ENCODE results near the gene PLXNB3.
"Not testable (repeated sequence)": the region's sequence is repeated elsewhere in the genome, so short reads cannot be mapped to it uniquely, and the experiment has no call there.

Gene PLXNB3

GRCh38 chrX:153733651-153734240 lies 30.3 kb upstream of the PLXNB3 start:
- DNase-seq: no peak

DNA sequence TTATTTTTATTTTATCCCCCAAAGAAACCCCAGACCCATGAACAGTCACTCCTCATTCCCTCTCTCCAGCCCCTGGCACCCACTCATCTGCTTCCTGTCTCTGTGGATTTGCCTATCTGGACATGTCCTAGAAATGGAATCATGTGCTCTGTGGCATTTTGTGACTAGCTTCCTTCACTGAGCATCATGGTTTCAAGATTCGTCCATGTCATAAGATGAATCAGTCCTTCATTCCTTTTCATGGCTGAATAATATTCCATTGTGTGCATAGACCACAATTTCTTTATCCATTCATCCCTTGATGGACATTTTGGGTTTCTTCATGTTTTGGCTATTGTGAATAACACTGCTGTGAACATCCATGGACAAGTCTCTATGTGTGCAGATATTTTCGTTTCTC lies 29.2 kb upstream of the PLXNB3 start:
- no peak for DNase-seq

- DNase-seq: no peak
These were observed 28.8 kb upstream of the PLXNB3 start for GRCh38 chrX:153735274-153735673.

DNA sequence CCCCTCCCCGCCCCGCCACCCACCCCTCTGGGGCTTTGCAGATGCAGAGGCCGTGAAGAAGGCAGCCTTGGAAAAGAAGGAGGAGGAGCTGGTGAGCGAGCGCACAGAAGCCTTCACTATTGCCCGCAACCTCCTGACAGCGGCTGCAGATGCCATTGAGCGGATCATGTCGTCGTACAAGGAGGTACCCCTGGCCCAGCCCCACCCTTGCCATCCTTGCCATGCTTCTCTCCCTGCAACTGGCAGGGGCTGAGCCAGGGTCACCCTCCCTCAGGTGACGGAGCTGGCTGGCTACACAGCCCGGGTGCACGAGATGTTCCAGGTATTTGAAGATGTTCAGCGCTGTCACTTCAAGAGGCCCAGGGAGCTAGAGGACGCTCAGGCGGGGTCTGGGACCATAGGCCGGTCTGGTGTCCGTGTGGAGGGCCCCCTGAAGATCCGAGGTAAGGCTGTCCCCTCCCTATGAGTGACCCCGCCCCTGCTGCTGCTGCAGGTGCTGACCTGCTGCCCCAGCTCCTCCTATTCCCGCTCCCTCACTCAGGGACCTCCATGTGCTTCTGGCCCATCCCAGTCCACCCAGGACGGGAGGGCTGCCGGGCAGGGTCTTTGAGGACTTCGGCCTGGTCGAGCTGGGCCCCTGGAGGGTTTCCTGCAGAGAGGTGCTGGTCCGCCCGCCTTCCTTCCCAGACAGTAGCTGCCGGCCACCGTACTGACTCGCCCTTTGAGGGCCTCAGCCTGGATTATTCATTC lies 27.8 kb upstream of the PLXNB3 start:
- DNase-seq: no peak

DNA sequence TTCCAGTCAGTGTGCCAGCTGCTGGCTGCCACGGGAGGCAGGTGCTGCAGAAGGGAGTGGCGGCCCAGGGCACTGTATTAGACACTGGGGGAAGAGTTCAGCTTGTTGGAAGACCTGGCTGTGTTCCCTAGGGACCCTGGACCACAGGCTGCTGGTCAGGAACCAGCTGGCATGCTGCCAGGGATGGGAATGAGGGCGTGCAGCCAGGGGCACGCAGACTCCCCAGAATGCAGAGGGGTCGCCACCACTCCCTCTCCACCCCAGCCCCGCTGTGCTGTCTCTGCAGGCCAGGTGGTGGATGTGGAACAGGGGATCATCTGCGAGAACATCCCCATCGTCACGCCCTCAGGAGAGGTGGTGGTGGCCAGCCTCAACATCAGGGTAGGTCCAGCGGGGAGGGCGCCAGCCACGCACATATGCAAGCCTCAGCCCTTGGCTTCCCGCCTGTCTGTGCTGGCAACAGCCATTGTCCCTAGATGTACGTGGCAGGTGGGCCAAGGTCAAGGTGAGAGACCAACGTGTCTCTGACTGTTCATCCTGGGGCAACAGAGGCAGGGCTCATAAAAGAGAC lies 27.1 kb upstream of the PLXNB3 start:
- no peak for DNase-seq

GRCh38 chrX:153738056-153738605 lies 25.9 kb upstream of the PLXNB3 start:
- no peak for DNase-seq

DNA sequence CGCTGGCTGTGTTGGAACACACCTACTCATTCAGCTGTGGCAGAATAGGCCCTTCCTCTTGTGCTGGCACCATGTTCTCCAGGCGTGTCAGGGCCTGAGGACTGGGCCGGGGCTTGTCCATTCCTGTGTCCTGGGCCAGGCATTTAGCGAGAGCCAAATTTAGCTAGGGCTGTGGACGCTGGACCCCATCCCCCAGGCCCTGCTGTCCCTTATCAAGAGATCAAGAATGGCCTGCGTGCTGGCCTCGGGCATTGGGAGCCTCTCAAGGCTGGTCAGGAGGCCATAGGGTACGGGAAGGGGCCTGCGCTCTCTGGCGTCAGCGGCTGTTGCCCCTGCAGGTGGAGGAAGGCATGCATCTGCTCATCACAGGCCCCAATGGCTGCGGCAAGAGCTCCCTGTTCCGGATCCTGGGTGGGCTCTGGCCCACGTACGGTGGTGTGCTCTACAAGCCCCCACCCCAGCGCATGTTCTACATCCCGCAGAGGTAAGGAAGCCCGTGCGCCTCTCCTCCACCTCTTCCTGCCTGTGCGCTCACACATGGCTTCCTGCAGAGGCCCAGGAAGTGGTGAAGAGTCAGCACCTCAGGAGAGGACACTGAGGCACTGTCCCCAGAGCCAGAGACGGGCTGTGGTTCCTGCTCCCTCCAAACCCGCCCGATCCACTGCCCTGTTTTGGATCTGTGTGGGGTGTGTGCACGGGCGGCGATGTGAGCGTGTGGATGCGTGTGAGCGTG lies 24.1 kb upstream of the PLXNB3 start:
- DNase-seq: no peak

- no peak for DNase-seq
These were observed 23.3 kb upstream of the PLXNB3 start for GRCh38 chrX:153740631-153741222.

DNA sequence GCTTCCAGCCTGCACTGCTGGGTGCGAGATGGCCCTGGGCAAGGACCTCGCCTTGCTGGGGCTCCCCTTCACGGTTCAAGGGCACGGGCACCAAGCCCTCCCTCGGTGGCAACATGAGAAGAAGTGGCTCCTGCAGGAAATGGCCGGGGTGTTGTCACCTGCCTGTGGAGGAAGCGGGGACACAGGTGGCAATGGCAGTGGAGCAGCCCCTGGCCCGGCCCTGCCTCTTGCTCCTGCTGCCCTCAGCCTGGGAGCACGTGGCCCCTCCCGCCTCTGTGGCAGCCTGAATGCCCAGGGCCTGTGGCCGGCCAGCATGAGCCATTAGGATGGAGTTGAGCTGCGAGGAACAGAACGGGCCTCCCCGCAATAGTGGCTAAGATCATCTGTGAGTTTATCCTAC lies 22.6 kb upstream of the PLXNB3 start:
- DNase-seq: no peak

DNA sequence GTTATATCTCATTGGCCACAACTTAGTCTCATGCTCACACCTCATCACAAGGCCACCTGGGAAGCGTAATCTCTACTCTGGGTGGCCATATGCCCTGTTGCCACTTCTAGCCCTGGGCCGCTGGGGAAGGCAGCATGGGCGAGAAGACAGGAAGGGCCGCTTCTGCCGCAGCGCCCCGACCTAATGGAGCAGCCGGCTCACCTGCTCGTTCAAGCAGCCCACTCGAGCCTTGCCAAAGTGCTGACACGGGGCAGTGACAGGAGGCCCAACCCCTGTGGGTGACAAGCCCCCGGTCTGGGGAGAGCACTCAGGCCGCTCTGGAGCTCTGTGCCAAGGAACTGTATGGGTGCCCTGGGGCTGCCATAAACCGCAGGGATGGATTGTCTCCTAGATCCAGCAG lies 21.9 kb upstream of the PLXNB3 start:
- not testable (repeated sequence) for DNase-seq

- not testable (repeated sequence) for DNase-seq
These were observed 21.1 kb upstream of the PLXNB3 start for GRCh38 chrX:153742796-153743467.

DNA sequence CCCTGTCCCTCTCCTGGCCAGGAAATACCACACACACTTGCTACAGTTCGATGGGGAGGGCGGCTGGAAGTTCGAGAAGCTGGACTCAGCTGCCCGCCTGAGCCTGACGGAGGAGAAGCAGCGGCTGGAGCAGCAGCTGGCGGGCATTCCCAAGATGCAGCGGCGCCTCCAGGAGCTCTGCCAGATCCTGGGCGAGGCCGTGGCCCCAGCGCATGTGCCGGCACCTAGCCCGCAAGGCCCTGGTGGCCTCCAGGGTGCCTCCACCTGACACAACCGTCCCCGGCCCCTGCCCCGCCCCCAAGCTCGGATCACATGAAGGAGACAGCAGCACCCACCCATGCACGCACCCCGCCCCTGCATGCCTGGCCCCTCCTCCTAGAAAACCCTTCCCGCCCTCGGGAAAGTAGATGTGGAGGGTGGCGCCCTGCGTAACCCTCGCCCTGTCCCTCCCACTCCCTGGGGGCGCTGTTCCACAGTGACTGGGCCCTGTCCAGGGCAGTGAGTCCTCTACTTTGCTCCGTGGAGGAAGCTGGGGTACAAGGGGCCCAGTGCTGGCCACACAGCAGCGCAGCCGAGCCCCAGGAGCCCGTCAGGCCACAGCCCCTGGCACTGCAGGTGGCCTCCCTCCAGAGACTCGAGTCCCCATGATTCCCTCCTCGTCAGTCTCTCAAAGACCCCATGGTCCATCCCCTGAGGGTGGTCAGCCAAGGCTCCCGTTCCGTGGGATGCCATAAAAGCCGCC lies 20.4 kb upstream of the PLXNB3 start:
- not testable (repeated sequence) for DNase-seq

GRCh38 chrX:153744210-153745066 lies 19.6 kb upstream of the PLXNB3 start:
- DNase-seq: no peak

DNA sequence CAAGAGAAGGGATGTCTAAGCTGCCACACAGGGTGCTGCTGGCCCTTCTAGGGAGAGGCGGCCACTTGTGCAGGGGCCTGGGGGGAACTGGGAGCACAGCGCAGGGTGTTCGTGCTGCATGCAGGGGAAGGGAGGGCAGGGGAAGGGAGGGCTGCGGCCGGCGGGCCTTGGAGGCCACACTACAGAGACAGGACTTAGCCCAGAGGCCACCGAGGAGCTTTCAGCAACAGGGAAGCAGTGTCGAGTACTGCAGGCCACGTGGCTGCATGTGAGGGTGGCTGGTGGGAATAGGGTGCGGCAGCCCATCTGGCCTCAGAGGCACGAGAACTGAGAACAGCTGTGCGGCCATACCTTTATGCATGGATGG lies 19.0 kb upstream of the PLXNB3 start:
- DNase-seq: not testable (repeated sequence)

DNA sequence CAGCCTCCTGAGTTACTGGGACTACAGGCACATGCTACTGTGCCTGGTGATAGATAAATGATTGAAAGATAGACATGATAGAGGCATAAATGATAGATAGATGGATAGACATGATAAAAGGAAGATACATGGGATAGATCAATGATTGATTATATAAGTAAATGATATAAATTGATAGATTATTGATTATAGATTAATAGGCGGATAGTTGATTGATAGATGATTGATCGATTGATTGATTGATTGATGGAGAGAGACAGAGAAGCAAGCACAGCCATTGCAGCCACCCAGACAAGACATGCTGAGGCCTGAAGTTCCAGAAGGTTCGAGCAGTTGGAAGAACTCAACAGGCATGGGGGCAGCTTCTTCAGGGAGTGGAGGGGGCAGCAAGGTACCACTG lies 17.7 kb upstream of the PLXNB3 start:
- DNase-seq: no peak

GRCh38 chrX:153746991-153747390 lies 17.1 kb upstream of the PLXNB3 start:
- not testable (repeated sequence) for DNase-seq

- DNase-seq: not testable (repeated sequence)
These were observed 15.0 kb upstream of the PLXNB3 start for GRCh38 chrX:153749017-153749416.

DNA sequence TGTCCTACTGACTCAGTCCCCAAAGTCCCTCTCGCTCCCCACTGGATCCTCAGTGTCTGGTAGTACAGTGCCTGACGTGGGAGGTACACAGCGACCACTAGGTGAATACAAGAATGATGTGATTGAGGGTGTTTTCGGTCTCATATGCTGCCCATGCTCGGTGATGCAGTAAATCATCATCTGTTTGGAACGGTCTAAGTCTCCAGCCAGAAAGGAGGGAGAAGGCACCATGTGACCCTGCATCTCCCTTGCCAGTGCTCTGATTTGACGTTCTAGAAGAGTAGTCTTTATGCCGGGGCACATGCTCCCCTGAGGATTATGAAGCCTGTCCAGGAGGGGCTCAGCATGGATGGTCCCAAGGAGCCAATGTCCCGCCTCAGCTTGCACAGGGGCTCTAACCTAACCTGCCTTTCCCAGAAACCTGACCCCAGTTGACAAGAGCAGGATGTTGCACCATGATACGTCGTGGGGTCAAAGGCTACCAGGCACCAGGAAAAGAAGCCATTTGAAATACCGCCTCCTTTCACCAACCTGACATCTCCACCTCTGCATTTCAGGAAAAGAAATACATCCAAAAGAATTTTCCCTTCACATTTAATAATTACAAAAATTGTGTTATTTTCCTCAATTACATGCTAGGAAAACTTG lies 13.8 kb upstream of the PLXNB3 start:
- DNase-seq: no peak

DNA sequence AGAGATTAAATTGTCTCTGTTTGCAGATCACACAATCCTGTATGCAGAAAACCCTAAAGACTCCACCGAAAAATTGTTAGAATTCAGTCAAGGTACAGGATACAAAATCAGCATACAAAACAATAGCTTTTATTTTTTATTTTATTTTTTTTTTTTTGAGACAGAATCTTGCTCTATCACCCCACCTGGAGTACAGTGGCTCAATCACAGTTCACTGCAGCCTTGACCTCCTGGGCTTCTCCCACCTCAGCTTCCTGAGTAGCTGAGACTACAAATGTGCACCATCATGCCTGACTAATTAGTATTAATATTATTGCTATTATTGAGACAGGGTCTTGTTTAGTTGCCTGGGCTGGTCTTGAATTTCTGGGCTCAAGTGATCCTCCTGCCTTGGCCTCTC lies 8.9 kb upstream of the PLXNB3 start:
- no peak for DNase-seq

DNA sequence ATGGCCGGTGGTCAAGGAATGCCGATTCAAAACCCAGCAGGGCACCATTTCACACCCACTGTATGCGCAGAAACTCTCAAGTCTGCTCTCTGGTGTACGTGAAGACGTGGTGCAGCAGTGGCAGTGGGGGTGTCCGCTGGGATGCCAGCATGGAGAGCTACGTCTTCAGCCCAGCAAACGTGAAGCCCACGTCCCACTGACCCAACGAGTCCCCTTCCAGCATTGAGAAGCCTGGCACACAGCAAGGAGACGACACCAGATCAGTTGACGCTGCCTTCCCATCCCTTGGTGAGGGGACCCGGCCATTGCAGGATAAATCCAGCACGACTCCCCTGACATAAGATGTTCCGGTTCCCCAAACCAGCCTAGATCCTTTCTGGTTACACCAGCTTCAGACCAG lies 2.2 kb upstream of the PLXNB3 start:
- DNase-seq: no peak

All from GF-D8 (cell line).